ENCODE results near the gene FMNL2.
A peak's percentile ranks its signal among the peaks of the same experiment; 100 is the strongest.

The FMNL2 gene

DNA sequence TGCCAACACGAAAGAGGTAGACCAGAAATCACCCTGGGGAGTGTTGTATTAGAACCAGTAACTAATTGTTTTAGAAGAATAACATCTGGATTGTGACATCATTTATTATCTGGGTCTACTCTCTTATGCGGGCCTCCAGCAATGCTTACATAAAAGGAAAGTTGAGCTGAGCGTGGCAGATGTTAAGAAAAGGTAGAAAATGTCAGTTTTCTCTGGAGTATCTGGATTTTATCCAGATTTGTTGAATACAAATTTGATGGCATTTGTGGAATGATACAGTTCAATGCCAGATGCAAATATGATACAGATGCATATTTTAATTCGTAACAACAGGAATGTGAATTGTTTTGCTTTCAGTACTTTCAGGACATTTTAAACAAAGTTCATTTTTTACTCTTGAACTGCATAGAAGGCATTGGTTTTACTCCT, 292.0 kb downstream of the FMNL2 start:
- Mint-ChIP-seq H3K36me3 (no peaks in the 10 kb centered on the region), H3K27ac (no peak overlapping the region), H3K4me3 (no peak overlapping the region), H3K27me3 (no peaks in the 10 kb centered on the region), H3K9me3 (no peaks in the 10 kb centered on the region), H3K4me1 (no peaks in the 10 kb centered on the region)
- DNase-seq (no peak), ATAC-seq (replicated peaks) (no peak)

DNA sequence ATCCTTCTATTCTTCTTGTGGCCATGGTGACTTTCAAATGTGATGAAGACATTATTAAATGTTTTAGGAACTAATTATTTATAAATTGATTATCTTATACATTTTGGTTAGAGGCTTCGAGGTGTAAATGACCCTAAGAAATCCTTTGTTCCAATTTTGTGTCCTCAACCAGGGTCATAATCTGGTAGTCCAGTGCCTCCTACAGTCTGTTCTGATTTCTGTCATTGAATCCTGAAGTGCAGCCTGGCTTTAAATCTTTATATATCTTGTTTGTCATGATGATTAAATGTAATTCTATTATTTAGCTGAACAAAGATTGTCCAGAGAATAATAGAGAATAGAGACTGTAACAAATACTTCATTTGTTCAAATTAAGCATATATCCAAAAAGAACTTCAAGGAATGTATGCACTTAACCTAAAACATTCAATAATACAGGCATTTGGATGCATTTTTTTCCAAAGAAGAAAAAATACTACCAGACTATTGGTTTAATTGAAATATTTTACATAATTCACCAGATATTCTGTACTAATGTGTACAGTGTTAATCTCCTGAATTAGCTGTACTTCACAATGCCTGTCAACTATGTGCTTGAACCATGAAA, 292.5 kb downstream of the FMNL2 start:
- no peak overlapping the region for H3K4me3 Mint-ChIP-seq
- H3K9me3 Mint-ChIP-seq, result no peaks in the 10 kb centered on the region
- DNase-seq (no peak), ATAC-seq (replicated peaks) (peak; percentile 46 to 61)
- no peaks in the 10 kb centered on the region for H3K27me3 Mint-ChIP-seq
- no peak overlapping the region for H3K27ac Mint-ChIP-seq
- H3K36me3 Mint-ChIP-seq, result no peaks in the 10 kb centered on the region
- H3K4me1 Mint-ChIP-seq, result no peaks in the 10 kb centered on the region

DNA sequence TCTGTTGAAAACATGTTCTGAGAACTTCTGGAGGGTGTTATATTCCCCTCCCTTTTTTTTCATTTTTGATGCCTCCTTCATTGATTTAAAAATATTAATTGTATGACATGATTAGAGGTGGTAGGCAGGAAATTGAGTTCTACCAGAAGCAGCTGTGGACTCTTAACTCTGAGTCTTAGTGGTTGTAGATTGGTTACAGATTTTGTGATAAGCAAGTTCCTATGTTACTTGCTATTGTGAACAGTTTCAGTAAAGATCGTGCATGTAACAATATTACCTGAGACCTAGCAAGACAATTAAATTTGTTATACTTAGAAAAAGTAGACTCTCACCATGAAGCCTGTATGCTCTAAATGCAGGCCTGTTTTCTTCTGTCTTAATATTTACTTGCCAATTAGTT, 294.2 kb downstream of the FMNL2 start:
- H3K27ac Mint-ChIP-seq, result no peak overlapping the region
- H3K36me3 Mint-ChIP-seq, result no peaks in the 10 kb centered on the region
- H3K9me3 Mint-ChIP-seq, result no peaks in the 10 kb centered on the region
- no peak overlapping the region for H3K4me3 Mint-ChIP-seq
- no peaks in the 10 kb centered on the region for H3K27me3 Mint-ChIP-seq
- H3K4me1 Mint-ChIP-seq, result no peaks in the 10 kb centered on the region
- ATAC-seq (replicated peaks), result no peak
- DNase-seq, result no peak

DNA sequence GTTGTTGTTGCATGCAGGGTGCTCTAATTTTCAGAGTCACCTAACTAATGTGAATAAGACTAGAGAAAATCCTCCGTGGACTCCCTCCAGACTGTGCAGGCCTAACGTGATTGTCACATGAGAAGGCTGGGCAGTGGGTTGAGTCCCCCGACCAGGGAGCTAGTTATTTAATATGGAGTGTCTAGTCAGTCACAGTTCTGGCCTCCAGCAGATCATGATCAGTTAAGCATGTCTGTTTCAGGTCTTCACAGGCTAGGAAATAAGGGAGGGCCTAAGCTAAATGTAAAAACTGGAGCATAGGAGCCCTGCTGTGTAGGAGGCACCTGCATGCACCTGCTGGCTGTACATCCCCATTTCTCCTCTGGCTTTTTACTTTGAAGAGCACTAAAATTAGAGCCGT, 295.5 kb downstream of the FMNL2 start:
- DNase-seq (no peak), ATAC-seq (replicated peaks) (no peak)
- Mint-ChIP-seq H3K27ac (no peak overlapping the region), H3K4me1 (peaks cover 0 to 2% of the 10 kb centered on the region in 2 donors), H3K27me3 (no peaks in the 10 kb centered on the region), H3K9me3 (no peaks in the 10 kb centered on the region), H3K4me3 (no peak overlapping the region), H3K36me3 (no peaks in the 10 kb centered on the region)

DNA sequence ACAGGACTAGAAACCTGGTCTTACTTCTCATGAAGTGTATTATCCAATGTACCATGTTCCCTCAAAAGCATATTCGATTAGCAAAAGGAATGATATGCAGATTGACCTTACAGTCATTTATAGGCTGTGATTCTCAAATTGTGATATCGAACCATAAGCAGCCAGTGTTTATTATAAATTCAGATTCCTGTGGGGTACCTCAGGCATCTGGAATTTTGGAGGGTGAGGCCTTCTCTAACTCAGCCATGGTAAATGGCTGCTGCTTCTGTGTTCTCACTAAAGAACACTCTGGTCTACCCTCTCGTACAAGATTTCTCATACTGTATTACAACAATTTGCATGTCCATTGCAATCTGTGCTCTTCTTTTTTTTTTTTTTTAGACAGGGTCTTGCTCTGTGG, 297.8 kb downstream of the FMNL2 start:
- no peak overlapping the region for H3K4me3 Mint-ChIP-seq
- no peak overlapping the region for H3K27ac Mint-ChIP-seq
- peaks cover 0 to 6% of the 10 kb centered on the region in 2 donors for H3K4me1 Mint-ChIP-seq
- DNase-seq, result no peak
- no peak for ATAC-seq (replicated peaks)
- H3K27me3 Mint-ChIP-seq, result no peaks in the 10 kb centered on the region
- no peaks in the 10 kb centered on the region for H3K9me3 Mint-ChIP-seq
- no peaks in the 10 kb centered on the region for H3K36me3 Mint-ChIP-seq

DNA sequence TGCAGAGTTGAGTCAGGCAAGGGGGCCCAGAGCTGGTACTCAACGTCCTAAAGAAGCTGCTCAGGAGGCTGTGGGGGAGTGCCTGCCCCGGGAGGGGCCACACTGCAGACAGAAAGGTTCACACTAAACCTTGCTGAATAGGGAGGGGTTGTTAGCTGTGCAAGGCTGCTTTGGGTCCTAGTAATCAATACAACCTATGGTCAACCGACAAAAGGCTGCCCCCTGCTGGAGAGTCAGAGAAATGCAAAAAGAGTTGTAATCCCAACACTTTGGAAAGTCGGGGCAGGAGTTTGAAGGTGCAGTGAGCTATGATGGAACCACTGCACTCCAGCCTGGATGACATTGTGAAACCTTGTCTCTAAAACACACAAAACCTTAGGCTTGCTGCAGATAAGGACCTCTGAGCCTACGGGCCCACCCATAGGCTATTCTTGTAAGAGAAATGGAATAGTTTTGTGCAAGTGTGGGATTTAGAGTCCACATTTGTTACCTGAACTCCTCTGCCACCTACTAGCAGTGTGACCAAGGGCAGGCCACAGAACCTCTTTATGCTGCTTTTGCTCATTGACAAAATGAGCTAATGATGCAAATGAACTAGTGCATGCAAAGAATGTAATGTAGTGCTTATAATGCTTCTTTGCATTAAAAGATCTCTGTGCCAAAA, 300.8 kb downstream of the FMNL2 start:
- peaks cover 0 to 7% of the 10 kb centered on the region in 2 donors for H3K36me3 Mint-ChIP-seq
- no peak overlapping the region for H3K4me3 Mint-ChIP-seq
- peaks cover 0 to 6% of the 10 kb centered on the region in 2 donors for H3K4me1 Mint-ChIP-seq
- no peak overlapping the region for H3K27ac Mint-ChIP-seq
- H3K27me3 Mint-ChIP-seq, result no peaks in the 10 kb centered on the region
- DNase-seq (peak; percentile 33), ATAC-seq (replicated peaks) (peak; percentile 76 to 82)
- H3K9me3 Mint-ChIP-seq, result no peaks in the 10 kb centered on the region

DNA sequence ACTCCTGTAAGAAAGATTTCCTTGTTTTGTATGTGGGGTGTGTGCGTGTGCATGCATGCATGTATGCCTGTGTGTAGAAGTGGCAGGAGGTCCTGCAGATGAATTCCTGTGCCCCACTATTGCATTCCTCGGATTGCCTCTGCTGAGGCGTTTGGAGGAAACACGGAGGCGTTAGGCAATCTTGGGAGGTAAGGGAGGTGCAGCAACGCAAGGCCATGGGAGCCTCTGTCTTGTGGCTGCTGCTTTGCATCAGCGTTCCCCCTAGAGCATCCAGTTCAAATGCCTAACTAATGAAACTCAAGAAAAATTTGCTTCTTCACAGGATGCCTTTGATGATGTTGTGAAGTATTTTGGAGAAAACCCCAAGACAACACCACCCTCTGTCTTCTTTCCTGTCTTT, 302.3 kb downstream of the FMNL2 start:
- Mint-ChIP-seq H3K27ac (peak overlapping the region; percentile 20), H3K4me1 (peaks cover 0 to 6% of the 10 kb centered on the region in 2 donors)

DNA sequence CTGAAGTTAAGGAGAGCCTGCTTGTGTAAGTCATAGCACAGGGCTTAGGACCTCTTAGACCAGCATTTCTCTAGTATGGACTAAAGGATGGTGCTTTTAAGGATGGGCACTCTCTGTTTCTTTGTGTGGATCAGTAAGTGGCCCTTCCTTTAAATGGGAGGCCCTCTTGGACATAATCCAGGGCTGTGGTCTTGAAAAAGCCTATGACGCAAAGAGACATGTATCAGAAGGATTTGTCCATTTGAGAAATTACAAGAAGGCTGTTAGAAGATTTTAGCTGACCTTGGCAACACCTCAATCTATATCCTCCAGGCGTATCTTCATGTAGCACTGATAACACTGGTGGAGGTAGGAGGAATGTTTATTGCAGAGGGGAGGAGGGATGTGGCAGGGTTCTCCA, 303.1 kb downstream of the FMNL2 start:
- Mint-ChIP-seq H3K9me3 (no peaks in the 10 kb centered on the region), H3K4me3 (no peak overlapping the region), H3K27ac (peak overlapping the region; percentile 20), H3K4me1 (peaks cover 0 to 6% of the 10 kb centered on the region in 2 donors), H3K27me3 (no peaks in the 10 kb centered on the region), H3K36me3 (peaks cover 0 to 7% of the 10 kb centered on the region in 2 donors)
- DNase-seq (no peak), ATAC-seq (replicated peaks) (no peak)

More for the DNA sequence above, 302.3 kb downstream of the FMNL2 start:
- DNase-seq (no peak), ATAC-seq (replicated peaks) (no peak)
- no peaks in the 10 kb centered on the region for H3K27me3 Mint-ChIP-seq
- H3K4me3 Mint-ChIP-seq, result no peak overlapping the region
- H3K36me3 Mint-ChIP-seq, result peaks cover 0 to 7% of the 10 kb centered on the region in 2 donors
- H3K9me3 Mint-ChIP-seq, result no peaks in the 10 kb centered on the region

DNA sequence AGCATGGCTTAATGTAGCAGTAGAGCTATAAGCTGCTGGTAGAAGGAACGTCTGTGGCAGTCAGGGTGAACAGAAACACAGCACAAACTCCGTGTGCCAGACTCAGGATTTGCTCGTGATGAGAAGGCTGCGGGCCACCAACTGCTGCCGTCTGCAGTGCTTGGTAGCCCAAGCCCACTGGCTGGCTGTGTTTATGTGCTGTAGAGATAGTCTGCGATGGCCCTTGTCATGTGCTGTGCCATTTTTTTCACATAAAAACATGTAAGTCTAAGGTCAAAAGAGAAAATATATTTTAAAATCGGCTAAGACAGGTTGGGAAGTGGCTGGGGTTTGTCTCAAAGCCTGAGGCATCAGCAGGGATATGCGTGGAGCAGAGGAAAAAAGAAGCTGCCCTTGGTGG, 303.6 kb downstream of the FMNL2 start:
- no peak for ATAC-seq (replicated peaks)
- H3K27ac Mint-ChIP-seq, result no peak overlapping the region

DNA sequence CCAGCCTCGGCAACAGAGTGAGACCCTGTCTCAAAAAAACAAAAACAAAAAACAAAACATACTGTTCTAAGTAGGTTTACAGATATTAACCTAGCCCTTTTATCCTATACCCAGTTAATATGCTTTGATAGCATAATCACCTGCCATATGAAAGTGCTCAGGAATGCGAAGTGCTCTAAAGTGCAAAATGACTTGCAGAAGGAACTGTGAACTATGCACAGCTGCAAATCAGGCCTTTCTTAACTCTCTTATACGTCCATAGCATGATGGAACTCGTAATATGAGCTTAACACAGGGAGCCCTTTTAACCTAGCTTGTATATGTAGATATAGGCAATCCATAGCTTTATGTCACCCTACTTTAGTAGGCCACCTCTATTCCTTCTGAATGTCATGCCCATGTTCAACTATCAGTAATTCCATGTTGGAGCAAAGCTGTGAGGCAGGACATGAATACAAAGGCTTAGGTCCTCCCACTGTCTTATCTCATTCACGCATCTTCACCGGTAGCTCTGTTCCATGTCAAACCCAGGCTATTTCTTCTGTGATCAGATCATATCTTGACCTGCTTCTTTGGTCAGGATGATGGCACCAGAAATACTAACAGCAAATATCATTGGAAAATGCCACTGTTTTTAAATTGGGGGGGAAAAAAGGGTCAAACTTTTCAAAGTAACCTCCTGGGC, 309.4 kb downstream of the FMNL2 start:
- DNase-seq (no peak), ATAC-seq (replicated peaks) (no peak)
- H3K27ac Mint-ChIP-seq, result no peak overlapping the region
- no peak overlapping the region for H3K4me3 Mint-ChIP-seq
- H3K9me3 Mint-ChIP-seq, result no peaks in the 10 kb centered on the region
- peaks cover 0 to 15% of the 10 kb centered on the region in 2 donors for H3K36me3 Mint-ChIP-seq
- peaks cover 0 to 2% of the 10 kb centered on the region in 2 donors for H3K4me1 Mint-ChIP-seq
- H3K27me3 Mint-ChIP-seq, result no peaks in the 10 kb centered on the region

More for the DNA sequence above, 303.6 kb downstream of the FMNL2 start:
- Mint-ChIP-seq H3K27me3 (no peaks in the 10 kb centered on the region), H3K9me3 (no peaks in the 10 kb centered on the region), H3K4me1 (peaks cover 0 to 6% of the 10 kb centered on the region in 2 donors), H3K36me3 (peaks cover 0 to 7% of the 10 kb centered on the region in 2 donors), H3K4me3 (no peak overlapping the region)
- no peak for DNase-seq

DNA sequence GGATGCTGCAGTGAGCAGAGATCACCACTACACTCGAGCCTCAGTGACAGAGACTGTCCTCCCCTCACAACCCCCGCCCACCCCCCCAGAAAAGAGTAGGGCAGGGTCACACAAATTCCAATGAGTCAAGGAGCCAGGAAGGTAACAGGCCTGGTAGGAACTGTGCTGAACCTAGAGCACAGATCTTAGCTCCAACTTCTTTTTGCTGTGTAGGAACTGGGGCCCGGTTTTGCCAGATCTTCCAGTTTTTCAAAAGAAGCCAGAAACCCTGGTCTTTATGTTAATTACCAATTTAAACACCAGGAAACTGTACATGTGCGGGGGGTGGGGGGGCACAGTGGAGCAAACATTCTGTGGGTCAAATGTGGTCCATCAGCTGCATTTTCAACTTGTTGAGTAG, 311.3 kb downstream of the FMNL2 start:
- DNase-seq, result no peak
- Mint-ChIP-seq H3K4me3 (no peak overlapping the region), H3K9me3 (no peaks in the 10 kb centered on the region), H3K27me3 (no peaks in the 10 kb centered on the region), H3K36me3 (peaks cover 5 to 16% of the 10 kb centered on the region in 2 donors), H3K27ac (no peak overlapping the region), H3K4me1 (peaks cover 0 to 2% of the 10 kb centered on the region in 2 donors)
- no peak for ATAC-seq (replicated peaks)

DNA sequence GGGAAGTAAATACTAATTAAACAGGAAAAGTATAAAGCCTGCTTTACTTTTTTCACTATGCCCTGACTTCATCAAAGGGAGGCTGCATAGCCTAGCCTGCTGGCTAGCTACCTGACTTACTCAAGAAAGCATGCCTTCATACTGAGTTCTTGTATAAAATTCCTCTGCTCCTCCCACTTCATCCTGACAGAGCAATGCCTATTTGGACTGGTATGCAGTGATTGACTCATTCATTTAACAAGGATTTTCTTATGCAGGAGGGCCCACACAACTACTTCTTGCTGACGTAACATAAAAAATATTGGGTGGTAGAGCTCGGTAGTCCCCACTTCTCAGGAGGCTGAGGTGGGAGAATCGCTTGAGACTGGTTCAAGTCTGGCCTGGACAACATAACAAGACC, 311.8 kb downstream of the FMNL2 start:
- Mint-ChIP-seq H3K27me3 (no peaks in the 10 kb centered on the region), H3K4me1 (peaks cover 0 to 2% of the 10 kb centered on the region in 2 donors), H3K9me3 (no peaks in the 10 kb centered on the region), H3K4me3 (no peak overlapping the region), H3K36me3 (peaks cover 5 to 16% of the 10 kb centered on the region in 2 donors), H3K27ac (no peak overlapping the region)
- ATAC-seq (replicated peaks) (no peak), DNase-seq (no peak)

DNA sequence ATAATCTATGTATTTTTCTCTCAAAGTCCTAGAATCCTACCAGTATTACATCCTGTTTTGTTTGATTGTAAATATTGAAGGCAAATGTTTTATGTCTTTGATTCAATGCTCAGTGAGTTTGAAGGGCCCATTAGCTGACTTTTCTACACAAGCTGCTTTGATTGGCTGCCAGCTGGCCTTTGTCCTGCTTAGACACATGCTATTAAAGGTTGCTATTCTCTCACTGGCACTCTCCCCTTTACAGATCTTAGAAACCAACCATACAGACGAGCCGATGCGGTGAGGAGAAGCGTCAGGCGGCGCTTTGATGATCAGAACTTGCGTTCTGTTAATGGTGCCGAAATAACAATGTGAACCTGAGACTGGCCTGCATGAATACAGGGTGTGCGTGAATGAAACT, 312.6 kb downstream of the FMNL2 start:
- H3K27ac Mint-ChIP-seq, result peak overlapping the region; percentile 28
- H3K27me3 Mint-ChIP-seq, result no peaks in the 10 kb centered on the region
- peaks cover 7 to 16% of the 10 kb centered on the region in 2 donors for H3K36me3 Mint-ChIP-seq
- no peak overlapping the region for H3K4me3 Mint-ChIP-seq
- H3K4me1 Mint-ChIP-seq, result peaks cover 0 to 2% of the 10 kb centered on the region in 2 donors
- DNase-seq (no peak), ATAC-seq (replicated peaks) (no peak)
- no peaks in the 10 kb centered on the region for H3K9me3 Mint-ChIP-seq

DNA sequence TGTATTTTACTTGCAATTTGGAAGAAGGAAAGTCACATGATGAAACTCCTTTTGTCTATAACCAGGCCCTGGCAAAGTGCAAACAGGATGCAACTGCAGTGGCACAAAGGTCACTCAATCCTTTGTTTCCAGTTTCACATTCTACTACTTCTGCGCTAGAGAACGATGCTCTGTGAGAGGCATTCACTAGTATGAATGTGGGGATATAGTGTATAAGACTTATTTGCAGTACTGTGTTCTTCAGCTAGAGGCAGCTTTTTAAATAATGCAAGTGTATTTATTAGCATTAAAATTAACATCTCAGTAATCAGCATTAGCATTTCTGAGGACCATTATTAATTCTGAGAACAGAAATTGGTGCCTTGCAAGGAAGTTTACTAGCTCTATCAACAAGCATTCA, 313.4 kb downstream of the FMNL2 start:
- Mint-ChIP-seq H3K27ac (no peak overlapping the region), H3K9me3 (no peaks in the 10 kb centered on the region), H3K27me3 (no peaks in the 10 kb centered on the region), H3K36me3 (peaks cover 7 to 16% of the 10 kb centered on the region in 2 donors), H3K4me1 (peaks cover 0 to 2% of the 10 kb centered on the region in 2 donors), H3K4me3 (no peak overlapping the region)
- ATAC-seq (replicated peaks) (no peak), DNase-seq (no peak)

DNA sequence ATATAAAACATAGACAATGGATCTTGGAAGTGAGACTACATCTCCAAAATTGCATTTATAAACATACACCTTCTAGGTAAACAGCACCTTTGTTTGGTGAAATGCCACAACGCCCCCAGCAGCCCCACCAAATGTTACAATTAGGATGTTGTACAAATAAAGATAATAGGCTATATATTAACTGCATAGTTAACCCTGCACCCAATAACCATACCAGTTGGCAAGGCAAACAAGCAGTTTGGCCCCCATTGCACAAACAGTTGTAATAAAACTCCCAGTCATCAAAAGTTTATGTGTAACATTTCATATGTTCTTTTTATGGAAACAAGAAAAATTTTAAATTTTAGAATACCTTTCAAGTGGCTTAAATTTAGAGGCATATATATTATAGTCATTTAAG, 315.0 kb downstream of the FMNL2 start:
- Mint-ChIP-seq H3K4me3 (no peak overlapping the region), H3K27me3 (no peaks in the 10 kb centered on the region), H3K36me3 (peaks cover 7 to 16% of the 10 kb centered on the region in 2 donors), H3K9me3 (no peaks in the 10 kb centered on the region), H3K4me1 (peaks cover 0 to 2% of the 10 kb centered on the region in 2 donors), H3K27ac (no peak overlapping the region)
- no peak for DNase-seq
- no peak for ATAC-seq (replicated peaks)
